ENCODE data around the gene HARBI1. TPM values are rescaled to one million over a fixed set of nuclear protein-coding genes. Genes with fewer than 3 reads are reported as not detected.

Gene HARBI1
- total RNA-seq, 1 experiment from 2014 or later: 7.6 TPM

DNA sequence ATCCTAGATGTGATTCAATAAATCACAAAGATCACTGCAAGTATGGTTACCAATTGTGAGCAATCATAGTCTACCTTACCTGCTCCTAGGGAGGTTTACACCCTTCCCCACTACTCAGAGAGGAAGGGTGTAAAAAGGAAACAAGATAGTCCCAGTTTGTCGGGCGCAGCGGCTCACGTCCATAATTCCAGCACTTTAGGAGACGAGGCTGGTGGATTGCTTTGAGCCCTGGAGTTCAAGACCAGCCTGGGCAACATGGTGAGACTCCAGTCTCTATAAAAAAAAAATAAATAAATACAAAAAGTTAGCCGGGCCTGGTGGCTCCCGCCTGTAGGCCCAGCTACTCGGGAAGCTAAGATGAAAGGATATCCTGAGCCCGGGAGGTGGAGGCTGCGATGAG is 22.2 kb downstream of the HARBI1 start:
- ChIA-PET POLR2A (interaction anchor here (2.2 kb wide), 1 partner anchor 40 kb away, joined by 11 read pairs; no protein-coding TSS in a partner anchor), CTCF (no interaction called here)
- Histone ChIP-seq H3K9me3 (no peaks in the 10 kb centered on the region), H3K27me3 (replicated peaks; ENCODE audit: control insufficient read depth, insufficient read depth, low read length) (no peaks in the 10 kb centered on the region), H3K4me1 (peaks cover 42% of the 10 kb centered on the region), H3K36me3 (ENCODE audit: control insufficient read depth, insufficient read depth, low read length) (no peaks in the 10 kb centered on the region), H3K4me3 (ENCODE audit: low read depth, low read length) (no peak overlapping the region)
- no peak overlapping the region for H3K27ac Mint-ChIP-seq (ENCODE audit: unreplicated experiment)
- no peaks in the 10 kb centered on the region for H3K27me3 Mint-ChIP-seq (ENCODE audit: insufficient read depth, unreplicated experiment)
- peak overlapping the region; percentile 96 for H3K4me3 Mint-ChIP-seq (ENCODE audit: unreplicated experiment)
- DNase-seq: no peak
- peaks cover 24% of the 10 kb centered on the region for H3K4me1 Mint-ChIP-seq (ENCODE audit: low read depth, unreplicated experiment)
- no TSS peak for BruUV-seq (replicated peaks)
- TF ChIP-seq, protein P1, sequence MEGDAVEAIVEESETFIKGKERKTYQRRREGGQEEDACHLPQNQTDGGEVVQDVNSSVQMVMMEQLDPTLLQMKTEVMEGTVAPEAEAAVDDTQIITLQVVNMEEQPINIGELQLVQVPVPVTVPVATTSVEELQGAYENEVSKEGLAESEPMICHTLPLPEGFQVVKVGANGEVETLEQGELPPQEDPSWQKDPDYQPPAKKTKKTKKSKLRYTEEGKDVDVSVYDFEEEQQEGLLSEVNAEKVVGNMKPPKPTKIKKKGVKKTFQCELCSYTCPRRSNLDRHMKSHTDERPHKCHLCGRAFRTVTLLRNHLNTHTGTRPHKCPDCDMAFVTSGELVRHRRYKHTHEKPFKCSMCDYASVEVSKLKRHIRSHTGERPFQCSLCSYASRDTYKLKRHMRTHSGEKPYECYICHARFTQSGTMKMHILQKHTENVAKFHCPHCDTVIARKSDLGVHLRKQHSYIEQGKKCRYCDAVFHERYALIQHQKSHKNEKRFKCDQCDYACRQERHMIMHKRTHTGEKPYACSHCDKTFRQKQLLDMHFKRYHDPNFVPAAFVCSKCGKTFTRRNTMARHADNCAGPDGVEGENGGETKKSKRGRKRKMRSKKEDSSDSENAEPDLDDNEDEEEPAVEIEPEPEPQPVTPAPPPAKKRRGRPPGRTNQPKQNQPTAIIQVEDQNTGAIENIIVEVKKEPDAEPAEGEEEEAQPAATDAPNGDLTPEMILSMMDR (IDR thresholded peaks at IDR 0.05; ENCODE audit: insufficient read depth in 1 of 2, low read depth in 1 of 2, low read length in 1 of 2, severe bottlenecking in 1 of 2, unreplicated experiment in 1 of 2): no peak
- H3K36me3 Mint-ChIP-seq (ENCODE audit: insufficient read depth, unreplicated experiment): peaks cover 7% of the 10 kb centered on the region
- intact Hi-C loops (cut with micrococcal nuclease; ENCODE audit: unreplicated experiment): loop anchor here (1.0 kb wide), 2 partner anchors 23 to 40 kb away; partner anchors contain the start of genes ATG13 and HARBI1
- no peaks in the 10 kb centered on the region for H3K9me3 Mint-ChIP-seq (ENCODE audit: unreplicated experiment)

DNA sequence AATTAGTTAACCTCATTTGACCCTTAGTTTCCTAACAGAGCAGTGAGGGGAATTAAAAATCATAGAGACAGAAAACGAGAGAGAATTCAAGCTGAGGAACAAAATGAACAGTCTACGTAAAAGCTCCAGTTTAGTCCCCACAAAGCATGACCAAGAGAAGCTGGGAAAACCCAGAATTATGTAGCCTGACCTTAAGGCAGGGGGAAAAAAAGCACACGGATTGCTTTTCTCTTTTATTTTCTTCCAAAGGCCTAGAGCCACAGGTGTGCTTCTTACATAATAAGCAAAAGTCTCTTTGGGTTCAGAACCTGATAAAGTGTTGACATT is 22.7 kb downstream of the HARBI1 start:
- Histone ChIP-seq H3K27me3 (replicated peaks; ENCODE audit: control insufficient read depth, insufficient read depth, low read length) (no peaks in the 10 kb centered on the region), H3K4me3 (ENCODE audit: low read depth, low read length) (peak overlapping the region; percentile 79), H3K9me3 (no peaks in the 10 kb centered on the region), H3K36me3 (ENCODE audit: control insufficient read depth, insufficient read depth, low read length) (no peaks in the 10 kb centered on the region), H3K4me1 (peaks cover 42% of the 10 kb centered on the region)
- Mint-ChIP-seq H3K36me3 (ENCODE audit: insufficient read depth, unreplicated experiment) (peaks cover 7% of the 10 kb centered on the region), H3K27ac (ENCODE audit: unreplicated experiment) (peak overlapping the region; percentile 91), H3K4me1 (ENCODE audit: low read depth, unreplicated experiment) (peaks cover 24% of the 10 kb centered on the region), H3K9me3 (ENCODE audit: unreplicated experiment) (no peaks in the 10 kb centered on the region), H3K4me3 (ENCODE audit: unreplicated experiment) (peak overlapping the region; percentile 96), H3K27me3 (ENCODE audit: insufficient read depth, unreplicated experiment) (no peaks in the 10 kb centered on the region)
- no TSS peak for BruUV-seq (replicated peaks)
- no peak for DNase-seq
- intact Hi-C loops (cut with micrococcal nuclease; ENCODE audit: unreplicated experiment): loop anchor here (1.0 kb wide), 2 partner anchors 23 to 40 kb away; partner anchors contain the start of genes ATG13 and HARBI1
- ChIA-PET CTCF (interaction anchor here (1.4 kb wide), 1 partner anchor 104 kb away, joined by 5 read pairs; no protein-coding TSS in a partner anchor), POLR2A (interaction anchor here (0.6 to 2.2 kb wide), 9 partner anchors 17 to 124 kb away, joined by 3 to 11 read pairs (median 5); partner anchors contain the start of genes ARHGAP1, ATG13, HARBI1 and ZNF408)
- TF ChIP-seq, protein P1 (IDR thresholded peaks at IDR 0.05; ENCODE audit: insufficient read depth in 1 of 2, low read depth in 1 of 2, low read length in 1 of 2, severe bottlenecking in 1 of 2, unreplicated experiment in 1 of 2): no peak

DNA sequence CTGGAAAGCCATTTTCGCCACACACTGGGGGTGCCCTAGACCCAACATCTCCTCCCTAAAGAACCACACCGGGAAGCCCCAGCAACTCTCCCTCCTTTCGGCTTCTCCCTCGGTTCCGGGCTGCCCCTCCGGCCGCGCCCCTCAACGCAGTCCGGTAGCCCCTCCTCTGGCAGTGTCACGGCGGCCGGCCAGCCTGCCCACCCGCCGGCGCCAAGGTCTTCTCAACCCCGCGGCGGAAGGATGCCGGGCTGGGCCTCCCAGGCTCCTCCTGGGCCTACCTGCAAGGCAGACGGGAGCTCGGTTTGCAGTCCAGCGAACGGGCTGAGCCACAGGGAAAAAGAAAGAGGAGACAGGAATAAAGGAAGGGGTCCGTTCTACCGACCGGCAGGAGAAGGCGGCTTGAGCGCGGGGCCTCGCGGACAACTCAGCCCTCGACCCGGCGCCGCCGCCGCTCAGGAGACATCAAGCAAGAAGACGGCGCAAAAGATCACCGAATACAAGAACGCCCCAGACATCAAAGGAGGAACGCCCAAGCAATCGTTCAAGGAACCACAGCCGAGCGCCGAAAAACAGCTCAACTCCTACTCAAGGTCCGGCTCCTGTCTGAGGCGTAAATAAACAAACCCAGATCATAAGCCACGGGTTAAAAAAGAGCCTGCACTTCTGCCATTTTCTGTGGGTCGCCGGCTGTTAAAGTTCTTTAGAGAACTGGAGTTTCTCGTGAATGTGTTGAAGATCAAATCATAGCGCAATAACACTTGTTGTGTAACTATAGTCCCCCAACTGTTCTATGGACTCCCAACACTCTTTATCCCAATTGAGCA is 23.3 kb downstream of the HARBI1 start, which contains the start of gene AMBRA1:
Gene AMBRA1 (minus strand): TSS at position 474 of the 824 bp plus-strand sequence. CDS start 45,643 bp downstream, outside the sequence.
- intact Hi-C loops (cut with micrococcal nuclease; ENCODE audit: unreplicated experiment): loop anchor here (1.0 kb wide), 2 partner anchors 24 to 39 kb away; partner anchors contain the start of genes ATG13 and HARBI1
- H3K36me3 ChIP-seq (ENCODE audit: control insufficient read depth, insufficient read depth, low read length): no peaks in the 10 kb centered on the region
- no peaks in the 10 kb centered on the region for H3K27me3 ChIP-seq (replicated peaks; ENCODE audit: control insufficient read depth, insufficient read depth, low read length)
- DNase-seq: peak; percentile 93
- POLR2A ChIA-PET: interaction anchor here (0.6 to 2.2 kb wide), 9 partner anchors 18 to 123 kb away, joined by 3 to 11 read pairs (median 5); partner anchors contain the start of genes ARHGAP1, ATG13, HARBI1 and ZNF408
- peaks cover 24% of the 10 kb centered on the region for H3K4me1 Mint-ChIP-seq (ENCODE audit: low read depth, unreplicated experiment)
- H3K4me1 ChIP-seq: peaks cover 42% of the 10 kb centered on the region
- H3K27me3 Mint-ChIP-seq (ENCODE audit: insufficient read depth, unreplicated experiment): no peaks in the 10 kb centered on the region
- no peaks in the 10 kb centered on the region for H3K9me3 Mint-ChIP-seq (ENCODE audit: unreplicated experiment)
- TF ChIP-seq, protein P1 (IDR thresholded peaks at IDR 0.05; ENCODE audit: insufficient read depth in 1 of 2, low read depth in 1 of 2, low read length in 1 of 2, severe bottlenecking in 1 of 2, unreplicated experiment in 1 of 2): no peak
- H3K36me3 Mint-ChIP-seq (ENCODE audit: insufficient read depth, unreplicated experiment): peaks cover 7% of the 10 kb centered on the region
- no peaks in the 10 kb centered on the region for H3K9me3 ChIP-seq
- peak within 1 kb of the TSS; percentile 79 for H3K4me3 ChIP-seq (ENCODE audit: low read depth, low read length)
- BruUV-seq (replicated peaks): TSS peak; percentile 54
- CTCF ChIA-PET: interaction anchor here (1.4 kb wide), 1 partner anchor 104 kb away, joined by 5 read pairs; no protein-coding TSS in a partner anchor
- peak within 1 kb of the TSS; percentile 91 for H3K27ac Mint-ChIP-seq (ENCODE audit: unreplicated experiment)
- H3K4me3 Mint-ChIP-seq (ENCODE audit: unreplicated experiment): peak within 1 kb of the TSS; percentile 96
